ENCODE measurements around the gene SMYD3.

GRCh38 chr1:246309247-246309884 is 197.7 kb downstream of the SMYD3 start:
- TF ChIP-seq CTCF (IDR thresholded peaks at IDR 0.05; ENCODE audit: insufficient read depth, low read depth, low read length) (no peak), EZH2 (IDR thresholded peaks at IDR 0.05; ENCODE audit: insufficient read depth, low read length) (no peak)

Data from astrocyte (in vitro differentiated cells and primary cell).